IPS DF 6.9 (cell line): ENCODE data around the gene NIPAL3.
A peak's percentile ranks its signal among the peaks of the same experiment; 100 is the strongest.
"Not testable (repeated sequence)": the region's sequence is repeated elsewhere in the genome, so short reads cannot be mapped to it uniquely, and the experiment has no call there.

Experiments used
- DNase-seq: peaks from one replicate; pipeline ENCODE4 v3.0.0-alpha.2; 2013; ENCODE audit warnings: low read depth, low spot score
- H3K27ac ChIP-seq: one replicate; pipeline ENCODE4 v1.5.1; 2013; ENCODE audit warnings: low read length, control low read depth
- H3K27me3 ChIP-seq: 2 replicates; pipeline ENCODE4 v1.6.1; 2013; ENCODE audit warnings: mild to moderate bottlenecking, low read length; ENCODE audit not compliant: control insufficient read depth, insufficient read depth
- H3K36me3 ChIP-seq: 2 replicates; pipeline ENCODE4 v1.6.1; 2013; ENCODE audit warnings: low read length; ENCODE audit not compliant: control insufficient read depth, insufficient read depth
- H3K4me1 ChIP-seq: 2 replicates; pipeline ENCODE4 v1.6.1; 2013; ENCODE audit warnings: low read length; ENCODE audit not compliant: control insufficient read depth, insufficient read depth
- H3K4me3 ChIP-seq: 2 replicates; pipeline ENCODE4 v1.5.1; 2013; ENCODE audit warnings: mild to moderate bottlenecking, low read length
- H3K9me3 ChIP-seq: 2 replicates; pipeline ENCODE4 v1.6.1; 2013; ENCODE audit warnings: low read length, inconsistent platforms; ENCODE audit not compliant: control insufficient read depth, insufficient read depth
- WGBS: extraction: QIAGEN DNeasy Blood & Tissue Kit; methylation state at CpG from one replicate; pipeline ENCODE4 v1.1.7; 2013; ENCODE audit warnings: mixed read lengths, missing lambda C conversion rate; ENCODE audit not compliant: insufficient read length, insufficient coverage; 5-methylcytosine and 5-hydroxymethylcytosine counted together

Gene NIPAL3

DNA sequence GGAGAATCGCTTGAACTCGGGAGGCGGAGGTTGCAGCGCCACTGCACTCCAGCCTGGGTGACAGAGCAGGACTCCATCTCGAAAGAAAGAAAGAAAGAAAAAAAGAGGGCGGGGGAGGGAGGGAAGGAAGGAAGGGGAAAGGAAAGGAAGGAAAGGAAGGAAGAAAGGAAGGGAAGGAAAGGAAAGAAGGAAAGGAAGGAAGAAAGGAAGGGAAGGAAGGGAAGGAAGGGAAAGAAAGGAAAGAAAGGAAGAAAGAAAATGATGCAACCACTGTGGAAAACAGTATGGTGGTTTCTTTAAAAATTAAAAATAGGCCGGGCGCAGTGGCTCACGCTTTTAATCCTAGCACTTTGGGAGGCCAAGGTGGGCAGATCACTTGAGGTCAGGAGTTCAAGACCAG lies 71.9 kb downstream of the NIPAL3 start:
- no peaks in the 10 kb centered on the region for H3K36me3 ChIP-seq
- no peak overlapping the region for H3K4me3 ChIP-seq
- H3K27ac ChIP-seq: no peak overlapping the region
- DNase-seq: no peak
- no peaks in the 10 kb centered on the region for H3K27me3 ChIP-seq
- H3K4me1 ChIP-seq: no peaks in the 10 kb centered on the region
- no peaks in the 10 kb centered on the region; the same call in 1 of the 2 replicates for H3K9me3 ChIP-seq
- WGBS: no CpG with 5 or more reads among the region's 9 CpGs

DNA sequence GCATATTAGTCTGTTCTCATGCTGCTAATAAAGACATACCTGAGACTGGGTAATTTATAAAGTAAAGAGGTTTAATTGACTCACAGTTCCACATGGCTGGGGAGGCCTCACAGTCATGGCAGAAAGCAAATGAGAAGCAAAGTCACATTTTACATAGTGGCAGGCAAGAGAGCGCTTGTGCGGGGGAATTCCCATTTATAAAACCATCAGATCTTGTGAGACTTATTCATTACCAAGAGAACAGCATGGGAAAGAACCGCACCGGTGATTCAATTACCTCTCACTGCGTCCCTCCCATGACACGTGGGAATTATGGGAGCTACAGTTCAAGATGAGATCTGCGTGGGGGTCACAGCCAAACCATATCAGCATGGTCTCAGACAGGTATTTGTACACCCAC lies 72.6 kb downstream of the NIPAL3 start:
- not testable (repeated sequence) for H3K4me3 ChIP-seq, H3K27me3 ChIP-seq, H3K4me1 ChIP-seq, H3K9me3 ChIP-seq, H3K27ac ChIP-seq, H3K36me3 ChIP-seq, DNase-seq
- WGBS: no CpG with 5 or more reads among the region's 7 CpGs

DNA sequence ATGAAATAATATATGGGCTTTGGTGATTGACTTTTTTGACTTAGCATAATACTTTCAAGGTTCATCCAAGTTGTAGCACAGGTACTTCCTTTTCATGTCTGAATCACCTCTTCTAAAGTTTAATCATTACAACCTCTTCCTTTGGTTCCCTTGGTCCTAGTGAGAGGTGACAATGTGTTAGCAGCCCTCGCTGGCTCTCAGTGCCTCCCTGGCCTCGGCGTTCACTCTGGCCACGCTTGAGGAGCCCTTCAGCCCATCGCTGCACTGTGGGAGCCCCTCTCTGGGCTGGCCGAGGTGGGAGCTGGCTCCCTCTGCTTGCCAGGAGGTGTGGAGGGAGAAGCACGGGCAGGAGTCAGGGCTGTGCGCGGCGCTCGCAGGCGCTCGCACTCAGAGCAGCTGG lies 74.1 kb downstream of the NIPAL3 start:
- Histone ChIP-seq H3K4me1 (no peaks in the 10 kb centered on the region), H3K4me3 (no peak overlapping the region), H3K9me3 (no peaks in the 10 kb centered on the region; the same call in 1 of the 2 replicates), H3K36me3 (no peaks in the 10 kb centered on the region), H3K27ac (no peak overlapping the region), H3K27me3 (no peaks in the 10 kb centered on the region)
- no CpG with 5 or more reads among the region's 13 CpGs for WGBS
- DNase-seq: no peak

DNA sequence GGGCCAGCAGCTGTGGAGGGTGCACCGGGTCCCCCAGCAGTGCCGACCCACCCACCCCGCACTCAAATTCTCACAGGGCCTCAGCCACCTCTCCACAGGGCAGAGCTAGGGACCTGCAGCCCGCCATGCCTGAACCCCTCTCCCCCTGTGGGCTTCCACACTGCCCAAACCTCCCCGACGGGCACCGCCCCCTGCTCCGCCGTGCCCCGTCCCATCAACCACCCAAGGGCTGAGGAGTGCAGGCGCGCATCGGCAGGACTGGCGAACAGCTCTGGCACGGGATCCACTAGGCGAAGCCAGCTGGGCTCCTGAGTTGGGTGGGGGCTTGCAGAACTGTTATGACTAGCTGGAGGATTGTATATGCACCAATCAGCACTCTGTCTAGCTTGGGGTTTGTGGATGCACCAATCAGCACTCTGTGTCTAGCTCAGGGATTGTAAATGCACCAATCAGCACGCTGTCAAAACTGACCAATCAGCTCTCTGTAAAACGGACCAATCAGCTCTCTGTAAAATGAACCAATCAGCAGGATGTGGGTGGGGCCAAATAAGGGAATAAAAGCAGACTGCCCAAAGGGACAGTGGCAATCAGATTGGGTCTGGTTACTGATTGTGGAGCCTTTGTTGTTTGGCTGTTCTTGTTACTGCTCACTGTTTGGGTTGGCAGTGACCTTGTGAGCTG lies 74.6 kb downstream of the NIPAL3 start:
- no peak for DNase-seq
- Histone ChIP-seq H3K27ac (no peak overlapping the region), H3K36me3 (no peaks in the 10 kb centered on the region), H3K4me3 (no peak overlapping the region), H3K4me1 (no peaks in the 10 kb centered on the region), H3K9me3 (no peaks in the 10 kb centered on the region; the same call in 1 of the 2 replicates), H3K27me3 (no peaks in the 10 kb centered on the region)
- WGBS: no CpG with 5 or more reads among the region's 18 CpGs

DNA sequence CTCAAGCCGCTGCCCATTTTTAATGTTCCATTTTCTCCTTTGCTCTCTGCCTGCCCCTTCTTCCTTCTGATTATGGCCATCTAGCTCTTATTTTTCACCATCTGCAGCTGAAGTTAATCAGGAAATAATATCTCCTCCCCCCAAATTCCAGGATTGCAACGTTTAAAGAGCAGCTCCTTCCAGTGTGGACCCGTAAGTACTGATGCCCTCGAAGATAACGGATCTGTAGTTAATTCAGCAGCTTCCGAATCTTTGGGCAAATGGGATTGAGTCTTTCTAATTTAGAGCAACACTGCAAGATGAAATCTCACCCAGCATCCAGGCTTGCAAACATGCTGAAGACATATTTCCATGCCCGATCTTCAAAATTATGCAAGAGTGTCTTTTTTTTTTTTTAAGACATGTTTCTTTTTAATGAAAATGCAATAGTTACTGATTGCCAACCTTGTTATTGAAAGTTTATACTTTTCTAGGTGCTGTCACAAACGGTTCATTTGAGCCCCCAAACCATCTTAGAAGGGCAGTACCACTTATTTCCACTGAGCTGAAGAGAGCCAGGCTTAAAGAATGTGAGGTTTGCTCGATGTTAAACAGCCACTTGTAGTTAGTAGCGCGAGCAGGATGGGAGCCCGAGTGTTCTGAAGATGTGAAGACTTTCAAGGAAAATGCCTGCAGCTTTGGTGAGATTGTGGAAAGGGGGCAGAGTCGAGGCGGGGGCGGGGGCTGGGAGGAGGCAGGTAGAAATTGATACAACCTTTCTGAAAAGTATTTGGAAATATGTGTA lies 76.2 kb downstream of the NIPAL3 start:
- H3K4me3 ChIP-seq: no peak overlapping the region
- H3K27me3 ChIP-seq: no peaks in the 10 kb centered on the region
- WGBS: no CpG with 5 or more reads among the region's 15 CpGs

DNA sequence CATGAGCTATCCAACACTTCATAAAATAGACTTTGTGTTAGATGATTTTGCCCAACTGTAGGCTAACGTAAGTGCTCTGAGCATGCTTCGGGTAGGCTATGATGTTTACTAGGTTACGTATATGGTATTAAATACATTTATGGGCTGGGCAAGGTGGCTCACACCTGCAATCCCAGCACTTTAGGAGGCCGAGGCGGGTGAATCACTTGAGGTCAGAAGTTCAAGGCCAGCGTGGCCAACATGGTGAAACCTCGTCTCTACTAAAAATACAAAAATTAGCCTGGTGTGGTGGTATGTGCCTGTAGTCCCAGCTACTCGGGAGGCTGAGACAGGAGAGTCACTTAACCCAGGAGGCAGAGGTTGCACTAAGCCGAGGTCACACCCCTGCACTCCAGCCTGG lies 77.3 kb downstream of the NIPAL3 start:
- WGBS: no CpG with 5 or more reads among the region's 9 CpGs
- H3K4me3 ChIP-seq, H3K27me3 ChIP-seq, DNase-seq, H3K36me3 ChIP-seq, H3K9me3 ChIP-seq, H3K4me1 ChIP-seq, H3K27ac ChIP-seq: not testable (repeated sequence)

More for the DNA sequence above, 76.2 kb downstream of the NIPAL3 start:
- Histone ChIP-seq H3K27ac (no peak overlapping the region), H3K36me3 (no peaks in the 10 kb centered on the region), H3K9me3 (no peaks in the 10 kb centered on the region; the same call in 1 of the 2 replicates), H3K4me1 (no peaks in the 10 kb centered on the region)
- DNase-seq: no peak

DNA sequence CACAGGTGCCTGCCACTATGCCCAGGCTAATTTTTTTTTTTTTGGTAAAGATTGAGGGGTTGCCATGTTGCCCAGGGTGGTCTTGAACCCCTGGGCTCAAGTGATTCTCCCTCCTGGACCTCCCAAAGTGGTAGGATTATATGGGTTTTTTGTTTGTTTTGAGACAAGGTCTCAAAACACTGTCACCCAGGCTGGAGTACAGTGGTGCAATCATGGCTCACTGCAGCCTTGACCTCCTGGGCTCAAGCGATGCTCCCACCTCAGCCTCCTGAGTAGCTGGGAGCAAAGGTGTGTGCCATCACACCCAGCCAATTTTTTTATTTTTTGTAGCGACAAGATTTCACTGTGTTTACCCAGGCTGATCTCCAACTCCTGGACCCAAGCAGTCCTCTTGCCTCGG lies 78.2 kb downstream of the NIPAL3 start:
- H3K36me3 ChIP-seq: no peaks in the 10 kb centered on the region
- no peaks in the 10 kb centered on the region for H3K4me1 ChIP-seq
- H3K27me3 ChIP-seq: no peaks in the 10 kb centered on the region
- no peak for DNase-seq
- no CpG with 5 or more reads among the region's 3 CpGs for WGBS
- H3K4me3 ChIP-seq: no peak overlapping the region
- no peak overlapping the region for H3K27ac ChIP-seq
- H3K9me3 ChIP-seq: no peaks in the 10 kb centered on the region; the same call in 1 of the 2 replicates

DNA sequence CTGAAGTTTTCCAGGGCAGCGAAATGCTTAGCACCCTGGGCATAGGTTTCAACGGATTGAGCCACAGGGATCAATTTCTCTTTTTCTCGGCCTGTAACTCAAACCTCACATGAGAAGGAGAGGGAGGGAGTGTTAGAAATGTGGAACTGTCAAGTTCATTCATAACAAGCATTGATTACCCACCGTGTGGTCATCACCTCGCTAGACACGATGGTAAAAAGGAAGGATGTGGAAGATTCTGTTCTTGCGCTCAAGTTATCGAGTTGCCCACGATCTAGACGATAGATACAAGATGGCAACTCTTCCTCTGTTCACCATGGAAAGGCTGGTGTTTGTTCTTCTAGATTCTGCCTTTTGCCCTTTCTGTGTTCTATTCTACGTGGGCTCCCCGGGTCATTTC lies 83.0 kb downstream of the NIPAL3 start:
- Histone ChIP-seq H3K4me3 (no peak overlapping the region), H3K36me3 (no peaks in the 10 kb centered on the region), H3K27ac (no peak overlapping the region), H3K9me3 (no peaks in the 10 kb centered on the region), H3K4me1 (peaks cover 2% of the 10 kb centered on the region), H3K27me3 (no peaks in the 10 kb centered on the region)
- no peak for DNase-seq
- WGBS: no CpG with 5 or more reads among the region's 12 CpGs

DNA sequence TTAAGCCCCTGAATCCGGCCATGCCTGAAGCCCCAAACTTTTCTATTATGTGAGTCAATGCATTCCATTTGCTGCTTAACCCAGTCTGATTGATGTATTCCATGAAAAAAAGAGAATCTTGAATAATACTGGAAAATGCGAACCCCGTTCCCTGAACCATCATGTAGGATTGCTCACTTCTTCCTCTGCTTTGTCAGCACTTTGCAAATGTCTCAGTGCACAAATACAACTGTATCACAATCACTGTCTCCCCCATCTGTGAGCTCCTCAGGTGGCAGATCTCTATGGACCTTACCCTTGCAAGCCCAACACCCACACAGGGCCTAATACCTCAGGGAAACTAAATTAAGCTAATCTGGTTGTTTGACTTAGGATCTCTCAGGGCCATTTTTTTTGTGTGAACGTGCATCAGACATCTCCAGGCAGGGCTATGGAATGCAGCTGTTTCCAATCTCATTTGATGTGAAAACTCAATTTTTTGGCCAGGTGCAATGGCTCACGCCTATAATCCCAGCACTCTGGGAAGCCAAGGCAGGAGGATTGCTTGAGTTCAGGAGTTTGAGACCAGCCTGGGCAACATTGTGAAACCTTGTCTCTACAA lies 84.9 kb downstream of the NIPAL3 start:
- Histone ChIP-seq H3K9me3 (no peaks in the 10 kb centered on the region), H3K4me3 (no peak overlapping the region), H3K4me1 (peaks cover 2% of the 10 kb centered on the region), H3K27ac (no peak overlapping the region), H3K36me3 (no peaks in the 10 kb centered on the region), H3K27me3 (no peaks in the 10 kb centered on the region)
- WGBS: no CpG with 5 or more reads among the region's 5 CpGs
- no peak for DNase-seq

DNA sequence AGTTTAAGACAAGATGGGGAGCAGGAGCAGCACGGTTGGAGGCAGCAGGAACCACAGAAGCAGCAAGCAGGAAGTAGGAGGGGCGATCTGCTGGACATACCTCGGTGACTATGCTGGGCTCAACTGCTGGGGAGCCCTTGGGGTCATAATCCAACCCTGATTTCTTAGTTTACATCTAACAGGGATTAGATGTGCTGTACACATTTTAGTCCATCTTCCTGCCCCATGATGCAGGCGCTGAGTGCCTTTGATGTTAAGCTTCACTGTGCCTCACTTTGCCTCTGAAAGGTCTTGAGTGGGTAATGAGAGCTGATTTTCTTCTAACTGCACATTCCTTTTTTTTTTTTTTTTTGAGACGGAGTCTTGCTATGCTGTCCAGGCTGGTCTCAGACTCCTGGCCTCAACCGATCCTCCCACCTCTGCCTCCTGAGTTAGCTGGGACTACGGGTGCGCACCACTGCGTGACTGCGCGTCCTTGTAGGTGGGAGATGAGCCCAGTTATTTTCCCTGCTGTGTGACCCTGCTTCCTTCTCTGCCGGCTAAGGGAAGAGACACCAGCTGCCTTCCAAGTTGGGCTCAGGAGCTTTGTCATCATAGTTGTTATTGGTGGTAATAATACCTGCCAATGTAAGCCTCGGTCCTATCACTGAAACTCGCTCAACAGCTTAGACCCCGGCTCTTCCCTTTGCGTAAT lies 85.9 kb downstream of the NIPAL3 start:
- no CpG with 5 or more reads among the region's 16 CpGs for WGBS
- Histone ChIP-seq H3K27ac (no peak overlapping the region), H3K36me3 (no peaks in the 10 kb centered on the region), H3K27me3 (no peaks in the 10 kb centered on the region), H3K4me1 (peaks cover 2% of the 10 kb centered on the region), H3K4me3 (peak overlapping the region; percentile 88; the same call in 1 of the 2 replicates), H3K9me3 (no peaks in the 10 kb centered on the region)
- no peak for DNase-seq
